SK-N-SH treated with all-trans-retinoic acid at 6 μM for 48 hours (cell line): ENCODE results near the gene CDKL5.

Source experiments
- ATAC-seq: fragments of 200-7000 bp; cut with Tn5 transposase; 3 replicates; pipeline ENCODE4 v1.9.1; 2020; ENCODE audit warnings: mild to moderate bottlenecking, moderate library complexity
- ARNTL ChIP-seq: fragments of 450-650 bp; formaldehyde crosslinking; IDR thresholded peaks from 2 replicates; pipeline ENCODE4 v1.5.0; 2020; ENCODE audit warnings: low read depth, mild to moderate bottlenecking, moderate library complexity, borderline replicate concordance
- BACH2 ChIP-seq: fragments of 250-450 bp; sonication (Bioruptor Pico); IDR thresholded peaks from 2 replicates; pipeline ENCODE4 v1.9.0; 2021; ENCODE audit warnings: mild to moderate bottlenecking, borderline replicate concordance
- CREB5 ChIP-seq: fragments of 250-450 bp; sonication (Bioruptor Pico); IDR thresholded peaks from 2 replicates; pipeline ENCODE4 v1.5.1; 2020; ENCODE audit warnings: low read depth, mild to moderate bottlenecking, moderate library complexity
- CSDC2 ChIP-seq: fragments of 250-450 bp; sonication (Bioruptor Pico); IDR thresholded peaks from 2 replicates; pipeline ENCODE4 v1.5.0; 2020; ENCODE audit warnings: mild to moderate bottlenecking, moderate library complexity
- ESRRG ChIP-seq: fragments of 250-450 bp; sonication (Bioruptor Pico); IDR thresholded peaks from 2 replicates; pipeline ENCODE4 v1.6.1; 2021; ENCODE audit warnings: mild to moderate bottlenecking
- GLIS3 ChIP-seq: fragments of 250-450 bp; sonication (Bioruptor Pico); IDR thresholded peaks from 2 replicates; pipeline ENCODE4 v1.5.0; 2020; ENCODE audit warnings: mild to moderate bottlenecking, moderate library complexity
- ISL1 ChIP-seq: fragments of 250-450 bp; sonication (Bioruptor Pico); IDR thresholded peaks from 2 replicates; pipeline ENCODE4 v2.1.2; 2022; ENCODE audit warnings: mild to moderate bottlenecking, moderate library complexity
- OSR1 ChIP-seq: fragments of 250-450 bp; sonication (Bioruptor Pico); IDR thresholded peaks from 2 replicates; pipeline ENCODE4 v1.8.0; 2022; ENCODE audit warnings: moderate library complexity, mild to moderate bottlenecking, inconsistent platforms
- PATZ1 ChIP-seq: fragments of 250-450 bp; sonication (Bioruptor Pico); IDR thresholded peaks from 2 replicates; pipeline ENCODE4 v1.8.0; 2020; ENCODE audit warnings: mild to moderate bottlenecking, moderate library complexity, borderline replicate concordance
- RARB ChIP-seq: fragments of 250-450 bp; sonication (Bioruptor Pico); IDR thresholded peaks from 2 replicates; pipeline ENCODE4 v1.8.0; 2021; ENCODE audit warnings: mild to moderate bottlenecking, moderate library complexity
- TOX ChIP-seq: fragments of 250-450 bp; sonication (Bioruptor Pico); IDR thresholded peaks from 2 replicates; pipeline ENCODE4 v1.8.0; 2021; ENCODE audit warnings: mild to moderate bottlenecking, moderate library complexity, borderline replicate concordance
- TSHZ2 ChIP-seq: fragments of 250-450 bp; sonication (Bioruptor Pico); IDR thresholded peaks from 2 replicates; pipeline ENCODE4 v1.5.0; 2020; ENCODE audit warnings: mild to moderate bottlenecking, moderate library complexity
- ZC3H10 ChIP-seq: fragments of 250-450 bp; sonication (Bioruptor Pico); IDR thresholded peaks from 2 replicates; pipeline ENCODE4 v1.5.1; 2021; ENCODE audit warnings: mild to moderate bottlenecking, moderate library complexity
- ZFP3 ChIP-seq: fragments of 250-450 bp; sonication (Bioruptor Pico); IDR thresholded peaks from 2 replicates; pipeline ENCODE4 v1.5.0; 2020; ENCODE audit warnings: mild to moderate bottlenecking, moderate library complexity
- ZFP30 ChIP-seq: fragments of 450-650 bp; formaldehyde crosslinking; IDR thresholded peaks from 2 replicates; pipeline ENCODE4 v1.5.0; 2022; ENCODE audit warnings: mild to moderate bottlenecking, moderate library complexity
- ZNF565 ChIP-seq: fragments of 450-650 bp; formaldehyde crosslinking; conservative IDR thresholded peaks from 2 replicates; pipeline ENCODE4 v1.5.0; 2020; ENCODE audit warnings: low read depth, mild to moderate bottlenecking, moderate library complexity
- ZNF70 ChIP-seq: fragments of 450-650 bp; formaldehyde crosslinking; IDR thresholded peaks from 2 replicates; pipeline ENCODE4 v1.5.0; 2020; ENCODE audit warnings: mild to moderate bottlenecking, moderate library complexity
- ZNF8 ChIP-seq: fragments of 450-650 bp; formaldehyde crosslinking; IDR thresholded peaks from 2 replicates; pipeline ENCODE4 v1.5.0; 2020; ENCODE audit warnings: mild to moderate bottlenecking, moderate library complexity

The CDKL5 gene

GRCh38 chrX:18468599-18468998, 43.2 kb downstream of the CDKL5 start (continued):
- TF ChIP-seq ARNTL (CRISPR knock-in tag) = no peak
- TF ChIP-seq PATZ1 (CRISPR knock-in tag) = no peak
- no peak for TF ChIP-seq ZFP3 (CRISPR knock-in tag)
- no peak for TF ChIP-seq TSHZ2 (CRISPR knock-in tag)
- TF ChIP-seq ZFP30 (CRISPR knock-in tag) = no peak
- no peak for TF ChIP-seq RARB (CRISPR knock-in tag)

GRCh38 chrX:18471296-18471695, 45.9 kb downstream of the CDKL5 start:
- no peak for TF ChIP-seq ZC3H10 (CRISPR knock-in tag)
- TF ChIP-seq ESRRG (CRISPR knock-in tag) = no peak
- TF ChIP-seq CSDC2 = no peak
- no peak for TF ChIP-seq TOX
- TF ChIP-seq ZFP30 (CRISPR knock-in tag) = no peak
- TF ChIP-seq PATZ1 (CRISPR knock-in tag) = no peak
- no peak for TF ChIP-seq ARNTL (CRISPR knock-in tag)
- no peak for TF ChIP-seq OSR1 (CRISPR knock-in tag)
- no peak for TF ChIP-seq CREB5 (CRISPR knock-in tag)
- no peak for TF ChIP-seq GLIS3 (CRISPR knock-in tag)
- no peak for TF ChIP-seq ZNF8
- TF ChIP-seq ISL1 (CRISPR knock-in tag) = no peak
- no peak for TF ChIP-seq BACH2 (CRISPR knock-in tag)
- no peak for TF ChIP-seq RARB (CRISPR knock-in tag)
- no peak for TF ChIP-seq ZNF565
- TF ChIP-seq TSHZ2 (CRISPR knock-in tag) = no peak

GRCh38 chrX:18490806-18491555, 65.6 kb downstream of the CDKL5 start:
- TF ChIP-seq ZNF565 (no peak), ZNF70 (CRISPR knock-in tag) (no peak)
- ATAC-seq = no peak

More at GRCh38 chrX:18471296-18471695, 45.9 kb downstream of the CDKL5 start:
- no peak for ATAC-seq
